DOHH2 (cell line): ENCODE data around the gene CFAP43.

Experiments
- CTCF ChIP-seq: fragments of 200-600 bp; sonication (generic); IDR thresholded peaks from one replicate; pipeline ENCODE4 v1.5.1; 2014; ENCODE audit warnings: antibody characterized with exemption, mild to moderate bottlenecking, low read depth, low read length; ENCODE audit not compliant: poor library complexity, severe bottlenecking
- EZH2phosphoT487 ChIP-seq: fragments of 200-600 bp; sonication (generic); IDR thresholded peaks from 2 replicates; pipeline ENCODE4 v1.6.1; 2017; ENCODE audit warnings: borderline replicate concordance, mild to moderate bottlenecking, antibody characterized with exemption, low read length, moderate library complexity, mixed read lengths

GRCh38 chr10:104277785-104278184 lies 45.6 kb upstream of the CFAP43 start:
- TF ChIP-seq CTCF (no peak), EZH2phosphoT487 (no peak)
